Keratinocyte (primary cell): ENCODE measurements around the gene SH3PXD2A.

ENCODE experiments used
- CTCF ChIP-seq, 3 experiments: IDR thresholded peaks in 1 of 3; conservative IDR thresholded peaks in 1 of 3; optimal IDR thresholded peaks in 1 of 3; 2 replicates in 2 of 3; 3 replicates in 1 of 3; pipeline versions ENCODE3 to v1.5.1; 2011; ENCODE audit warnings: low read length in 3 of 3, mild to moderate bottlenecking in 3 of 3, moderate library complexity in 2 of 3, control low read depth in 1 of 3, inconsistent platforms in 1 of 3; ENCODE audit not compliant: insufficient read depth in 2 of 3; ENCODE audit errors: extremely low read depth in 1 of 3
- EZH2 ChIP-seq: IDR thresholded peaks from one replicate; pipeline ENCODE4 v1.6.1; 2012; ENCODE audit warnings: inconsistent platforms, mild to moderate bottlenecking, low read length, moderate library complexity

- TF ChIP-seq CTCF (optimal IDR thresholded peaks at IDR 0.05 in 1 of 3, IDR thresholded peaks at IDR 0.05 in 1 of 3, conservative IDR thresholded peaks at IDR 0.05 in 1 of 3; ENCODE audit: extremely low read depth in 1 of 3, insufficient read depth in 2 of 3, low read length in 3 of 3): no peak
- no peak for TF ChIP-seq EZH2
Measured at GRCh38 chr10:103696094-103696410, 159.3 kb downstream of the SH3PXD2A start.
